H9 (cell line): ENCODE data around the gene MOB3B. TPM values are rescaled to one million over a fixed set of nuclear protein-coding genes. Genes with fewer than 3 reads are reported as not detected.

ENCODE experiments used
- DNase-seq: peaks from one replicate; pipeline ENCODE4 v3.0.0-alpha.2; 2017
- H2AFZ ChIP-seq: one replicate; pipeline ENCODE4 v1.6.1; 2013; ENCODE audit warnings: mild to moderate bottlenecking, low read length, control low read depth, moderate library complexity
- H2AK5ac ChIP-seq: 2 replicates; pipeline ENCODE4 v1.6.1; 2013; ENCODE audit warnings: low read length, control low read depth, mixed read lengths; ENCODE audit not compliant: insufficient read length
- H2BK120ac ChIP-seq: one replicate; pipeline ENCODE4 v1.6.1; 2013; ENCODE audit warnings: low read depth, mild to moderate bottlenecking, low read length, control low read depth, inconsistent platforms; ENCODE audit not compliant: poor library complexity, severe bottlenecking
- H2BK12ac ChIP-seq: 2 replicates; pipeline ENCODE4 v1.6.1; 2013; ENCODE audit warnings: low read length, control low read depth, mixed read lengths, low read depth; ENCODE audit not compliant: insufficient read length
- H2BK15ac ChIP-seq: 2 replicates; pipeline ENCODE4 v1.6.1; 2013; ENCODE audit warnings: low read depth, low read length, control low read depth
- H2BK20ac ChIP-seq: one replicate; pipeline ENCODE4 v1.6.1; 2013; ENCODE audit warnings: low read depth, mild to moderate bottlenecking, low read length, control low read depth, inconsistent platforms; ENCODE audit not compliant: poor library complexity, severe bottlenecking
- H2BK5ac ChIP-seq: 2 replicates; pipeline ENCODE4 v1.6.1; 2013; ENCODE audit warnings: low read length, control low read depth, mixed read lengths; ENCODE audit not compliant: insufficient read length
- H3K14ac ChIP-seq: 2 replicates; pipeline ENCODE4 v1.6.1; 2013; ENCODE audit warnings: low read length, control low read depth; ENCODE audit not compliant: insufficient read depth
- H3K18ac ChIP-seq: 2 replicates; pipeline ENCODE4 v1.6.1; 2013; ENCODE audit warnings: low read depth, mild to moderate bottlenecking, mixed read lengths, low read length, control low read depth; ENCODE audit not compliant: insufficient read length
- H3K23ac ChIP-seq: 2 replicates; pipeline ENCODE4 v1.6.1; 2013; ENCODE audit warnings: low read length, control low read depth, mixed read lengths, low read depth; ENCODE audit not compliant: insufficient read length
- H3K23me2 ChIP-seq: 2 replicates; pipeline ENCODE4 v1.6.1; 2013; ENCODE audit warnings: low read depth, mild to moderate bottlenecking, mixed read lengths, low read length, control low read depth; ENCODE audit not compliant: insufficient read length, poor library complexity, severe bottlenecking
- H3K27ac ChIP-seq: 2 replicates; pipeline ENCODE4 v1.5.1; 2013; ENCODE audit warnings: low read length, control low read depth, mixed read lengths, low read depth; ENCODE audit not compliant: insufficient read length
- H3K27me3 ChIP-seq: 2 replicates; pipeline ENCODE4 v1.6.1; 2013; ENCODE audit warnings: low read length, control low read depth, inconsistent platforms; ENCODE audit not compliant: insufficient read depth
- H3K4ac ChIP-seq: 2 replicates; pipeline ENCODE4 v1.6.1; 2013; ENCODE audit warnings: low read depth, mild to moderate bottlenecking, control low read depth, inconsistent platforms, low read length, moderate library complexity
- H3K4me1 ChIP-seq: 2 replicates; pipeline ENCODE4 v1.6.1; 2013; ENCODE audit warnings: low read length, control low read depth, inconsistent platforms; ENCODE audit not compliant: insufficient read depth
- H3K4me2 ChIP-seq: 2 replicates; pipeline ENCODE4 v1.6.1; 2013; ENCODE audit warnings: low read length, control low read depth, mixed read lengths; ENCODE audit not compliant: insufficient read length, insufficient read depth
- H3K56ac ChIP-seq: 2 replicates; pipeline ENCODE4 v1.6.1; 2013; ENCODE audit warnings: low read depth, mild to moderate bottlenecking, mixed read lengths, low read length, control low read depth; ENCODE audit not compliant: insufficient read length
- H3K79me1 ChIP-seq: 2 replicates; pipeline ENCODE4 v1.6.1; 2013; ENCODE audit warnings: low read depth, mild to moderate bottlenecking, moderate library complexity, low read length, control low read depth, inconsistent platforms; ENCODE audit not compliant: insufficient read depth, poor library complexity, severe bottlenecking
- H3K79me2 ChIP-seq: 2 replicates; pipeline ENCODE4 v1.6.1; 2013; ENCODE audit warnings: low read length, control low read depth, inconsistent platforms; ENCODE audit not compliant: insufficient read depth
- H3K9ac ChIP-seq: 2 replicates; pipeline ENCODE4 v1.6.1; 2013; ENCODE audit warnings: low read length, control low read depth, mixed read lengths; ENCODE audit not compliant: insufficient read length; ENCODE audit errors: extremely low read depth
- H3K9me3 ChIP-seq: one replicate; pipeline ENCODE4 v1.6.1; 2013; ENCODE audit warnings: low read depth, low read length, inconsistent platforms; ENCODE audit not compliant: control insufficient read depth
- H3T11ph ChIP-seq: one replicate; pipeline ENCODE4 v1.6.1; 2013; ENCODE audit warnings: mild to moderate bottlenecking, low read length, control low read depth, inconsistent platforms
- H4K20me1 ChIP-seq: one replicate; pipeline ENCODE4 v1.6.1; 2013; ENCODE audit not compliant: control insufficient read depth, insufficient read length, insufficient read depth
- H4K5ac ChIP-seq: 2 replicates; pipeline ENCODE4 v1.6.1; 2013; ENCODE audit warnings: low read depth, mild to moderate bottlenecking, mixed read lengths, low read length, control low read depth; ENCODE audit not compliant: insufficient read length
- H4K8ac ChIP-seq: replicated peaks from 2 replicates; pipeline ENCODE4 v1.6.1; 2013; ENCODE audit warnings: low read length, control low read depth, mixed read lengths, low read depth; ENCODE audit not compliant: insufficient read length
- H4K91ac ChIP-seq: 2 replicates; pipeline ENCODE4 v1.6.1; 2013; ENCODE audit warnings: low read depth, mild to moderate bottlenecking, moderate library complexity, mixed read lengths, low read length, control low read depth; ENCODE audit not compliant: insufficient read length
- H3K27ac Mint-ChIP-seq, 3 experiments: 2 replicates in 2 of 3; 3 replicates in 1 of 3; pipeline ENCODE4 v1.8.0; 2020 to 2021; ENCODE audit warnings: mixed read lengths in 3 of 3, mild to moderate bottlenecking in 1 of 3, moderate library complexity in 1 of 3
- H3K27me3 Mint-ChIP-seq: 2 replicates; pipeline ENCODE4 v1.8.0; 2021; ENCODE audit warnings: low read depth, mild to moderate bottlenecking, moderate library complexity, mixed read lengths
- H3K36me3 Mint-ChIP-seq, 3 experiments: 2 replicates in 2 of 3; 3 replicates in 1 of 3; pipeline ENCODE4 v1.8.0; 2020 to 2021; ENCODE audit warnings: low read depth in 3 of 3, mixed read lengths in 3 of 3; ENCODE audit not compliant: insufficient read depth in 1 of 3
- H3K4me1 Mint-ChIP-seq, 2 experiments: 2 replicates each; pipeline ENCODE4 v1.8.0; 2020; ENCODE audit warnings: mixed read lengths in 2 of 2
- H3K4me3 Mint-ChIP-seq, 2 experiments: 2 replicates in 1 of 2; 3 replicates in 1 of 2; pipeline ENCODE4 v1.8.0; 2020 to 2021; ENCODE audit warnings: mild to moderate bottlenecking in 2 of 2, mixed read lengths in 2 of 2, moderate library complexity in 1 of 2
- H3K9me3 Mint-ChIP-seq, 2 experiments: 2 replicates in 1 of 2; 3 replicates in 1 of 2; pipeline ENCODE4 v1.8.0; 2020; ENCODE audit warnings: mild to moderate bottlenecking in 2 of 2, mixed read lengths in 2 of 2, moderate library complexity in 1 of 2
- WGBS: extraction: QIAGEN DNeasy Blood & Tissue Kit; methylation state at CpG from one replicate; pipeline ENCODE4 v1.1.7; 2013; ENCODE audit warnings: missing lambda C conversion rate, low lambda C conversion rate, mixed read lengths; ENCODE audit not compliant: insufficient read length; ENCODE audit errors: extremely low coverage; 5-methylcytosine and 5-hydroxymethylcytosine counted together
- total RNA-seq: library from RNA; stranded (reverse); gene quantifications from 2 replicates; pipeline ENCODE4 v1.2.1, GENCODE V29; 2021
- TF ChIP-seq, protein P1 (sequence below): fragments of 200-600 bp; sonication (generic); conservative IDR thresholded peaks from 3 replicates; pipeline ENCODE4 v1.8.0; 2021; ENCODE audit warnings: antibody characterized with exemption, mild to moderate bottlenecking

Gene MOB3B
- total RNA-seq, 1 experiment from 2014 or later: 9.8 TPM

DNA sequence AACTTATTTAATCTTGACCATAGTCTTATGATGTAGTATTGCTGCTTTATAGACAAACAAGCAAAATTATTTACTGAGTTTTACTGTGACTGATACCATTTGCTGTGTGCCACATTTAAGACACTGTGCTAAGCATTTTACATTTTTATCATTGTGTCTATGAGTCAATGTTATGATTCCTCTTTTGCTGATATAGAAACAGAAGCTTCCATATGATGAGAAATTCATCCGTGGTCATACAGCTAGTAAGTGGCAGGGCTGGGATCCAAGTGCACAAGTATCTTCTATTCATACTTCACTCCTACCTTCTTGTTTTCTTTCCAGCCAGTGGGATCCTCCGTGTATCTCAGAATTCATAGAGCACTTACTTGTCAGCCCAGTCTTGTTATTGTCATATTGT, 22.6 kb downstream of the MOB3B start:
- no CpG with 5 or more reads among the region's 2 CpGs for WGBS
- Histone ChIP-seq H4K5ac (no peak overlapping the region), H2AFZ (no peak overlapping the region), H3K14ac (no peak overlapping the region), H2BK12ac (no peak overlapping the region), H4K20me1 (no peaks in the 10 kb centered on the region), H3K79me2 (no peaks in the 10 kb centered on the region), H3K4me2 (no peak overlapping the region), H3K23ac (no peak overlapping the region), H2BK5ac (no peak overlapping the region), H3K9ac (no peak overlapping the region), H3T11ph (no peak overlapping the region), H3K23me2 (no peaks in the 10 kb centered on the region), H3K18ac (no peak overlapping the region), H2BK120ac (no peak overlapping the region), H3K9me3 (no peaks in the 10 kb centered on the region), H2AK5ac (no peak overlapping the region), H4K8ac (no peak overlapping the region), H2BK20ac (no peak overlapping the region), H4K91ac (no peak overlapping the region), H2BK15ac (no peak overlapping the region), H3K27me3 (no peaks in the 10 kb centered on the region), H3K79me1 (no peaks in the 10 kb centered on the region), H3K27ac (no peak overlapping the region), H3K56ac (no peak overlapping the region), H3K4me1 (peaks cover 3% of the 10 kb centered on the region; the same call in 1 of the 2 replicates), H3K4ac (no peak overlapping the region)
- TF ChIP-seq, protein P1, sequence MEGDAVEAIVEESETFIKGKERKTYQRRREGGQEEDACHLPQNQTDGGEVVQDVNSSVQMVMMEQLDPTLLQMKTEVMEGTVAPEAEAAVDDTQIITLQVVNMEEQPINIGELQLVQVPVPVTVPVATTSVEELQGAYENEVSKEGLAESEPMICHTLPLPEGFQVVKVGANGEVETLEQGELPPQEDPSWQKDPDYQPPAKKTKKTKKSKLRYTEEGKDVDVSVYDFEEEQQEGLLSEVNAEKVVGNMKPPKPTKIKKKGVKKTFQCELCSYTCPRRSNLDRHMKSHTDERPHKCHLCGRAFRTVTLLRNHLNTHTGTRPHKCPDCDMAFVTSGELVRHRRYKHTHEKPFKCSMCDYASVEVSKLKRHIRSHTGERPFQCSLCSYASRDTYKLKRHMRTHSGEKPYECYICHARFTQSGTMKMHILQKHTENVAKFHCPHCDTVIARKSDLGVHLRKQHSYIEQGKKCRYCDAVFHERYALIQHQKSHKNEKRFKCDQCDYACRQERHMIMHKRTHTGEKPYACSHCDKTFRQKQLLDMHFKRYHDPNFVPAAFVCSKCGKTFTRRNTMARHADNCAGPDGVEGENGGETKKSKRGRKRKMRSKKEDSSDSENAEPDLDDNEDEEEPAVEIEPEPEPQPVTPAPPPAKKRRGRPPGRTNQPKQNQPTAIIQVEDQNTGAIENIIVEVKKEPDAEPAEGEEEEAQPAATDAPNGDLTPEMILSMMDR: no peak
- Mint-ChIP-seq H3K27ac (no peak overlapping the region; a peak in 1 of 7 replicates), H3K4me1 (peaks cover 12 to 21% of the 10 kb centered on the region in 2 experiments), H3K4me3 (no peak overlapping the region), H3K36me3 (peaks cover 13 to 14% (median 13%) of the 10 kb centered on the region in 3 experiments), H3K9me3 (peaks cover 2 to 5% of the 10 kb centered on the region in 2 experiments; a peak in 2 of 5 replicates), H3K27me3 (no peaks in the 10 kb centered on the region)
- no peak for DNase-seq
